Measurements from ENCODE around the gene DCAF8. TPM values are rescaled to one million over a fixed set of nuclear protein-coding genes. Genes with fewer than 3 reads are reported as not detected.

The DCAF8 gene
- total RNA-seq, 1 donor from 2014 or later: 107 TPM

DNA sequence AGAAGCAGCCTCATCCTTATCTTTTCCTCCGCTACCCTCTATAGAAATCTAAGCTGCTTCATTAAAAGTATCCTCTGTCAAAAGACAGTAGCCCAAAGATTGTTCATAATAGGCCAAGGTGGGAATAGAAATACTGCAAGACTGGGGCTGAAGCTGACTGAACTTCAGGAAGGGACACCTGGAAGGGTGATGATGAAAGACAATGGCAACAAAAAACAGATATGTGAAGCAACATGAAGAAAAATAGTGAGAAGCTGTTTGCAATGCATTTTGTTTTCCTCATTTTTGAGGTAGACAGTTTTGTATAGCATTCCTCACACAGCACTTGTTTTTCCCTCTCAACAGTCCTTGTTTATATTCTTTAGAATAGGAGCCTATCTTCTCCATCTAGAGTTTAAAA is 16.9 kb downstream of the DCAF8 start:
- no peaks in the 10 kb centered on the region for H3K9me3 Mint-ChIP-seq (ENCODE audit: unreplicated experiment)
- peaks cover 4% of the 10 kb centered on the region for H3K4me1 Mint-ChIP-seq (ENCODE audit: low read depth, unreplicated experiment)
- Histone ChIP-seq H4K20me1 (ENCODE audit: insufficient read depth, low read length) (peaks cover 60% of the 10 kb centered on the region), H3K9me3 (ENCODE audit: insufficient read depth, low read depth, low read length) (no peaks in the 10 kb centered on the region), H3K4me3 (ENCODE audit: insufficient read depth, low read depth, low read length) (no peak overlapping the region), H2AFZ (ENCODE audit: low read depth, low read length) (no peak overlapping the region), H3K9ac (ENCODE audit: low read length) (no peak overlapping the region), H3K79me2 (ENCODE audit: insufficient read depth, low read length) (peaks cover 75% of the 10 kb centered on the region), H3K27me3 (ENCODE audit: insufficient read depth, low read length) (no peaks in the 10 kb centered on the region), H3K4me2 (ENCODE audit: low read length) (no peak overlapping the region), H3K4me1 (ENCODE audit: insufficient read depth, low read length) (no peaks in the 10 kb centered on the region), H3K36me3 (ENCODE audit: insufficient read depth, low read length) (peaks cover 3% of the 10 kb centered on the region), H3K27ac (ENCODE audit: low read depth, low read length) (no peak overlapping the region)
- no peak overlapping the region for H3K4me3 Mint-ChIP-seq (ENCODE audit: unreplicated experiment)
- H3K27me3 Mint-ChIP-seq (ENCODE audit: low read depth, unreplicated experiment): no peaks in the 10 kb centered on the region
- FAIRE-seq (no peak), DNase-seq (ENCODE audit: low read depth) (no peak)
- TF ChIP-seq, protein P1, sequence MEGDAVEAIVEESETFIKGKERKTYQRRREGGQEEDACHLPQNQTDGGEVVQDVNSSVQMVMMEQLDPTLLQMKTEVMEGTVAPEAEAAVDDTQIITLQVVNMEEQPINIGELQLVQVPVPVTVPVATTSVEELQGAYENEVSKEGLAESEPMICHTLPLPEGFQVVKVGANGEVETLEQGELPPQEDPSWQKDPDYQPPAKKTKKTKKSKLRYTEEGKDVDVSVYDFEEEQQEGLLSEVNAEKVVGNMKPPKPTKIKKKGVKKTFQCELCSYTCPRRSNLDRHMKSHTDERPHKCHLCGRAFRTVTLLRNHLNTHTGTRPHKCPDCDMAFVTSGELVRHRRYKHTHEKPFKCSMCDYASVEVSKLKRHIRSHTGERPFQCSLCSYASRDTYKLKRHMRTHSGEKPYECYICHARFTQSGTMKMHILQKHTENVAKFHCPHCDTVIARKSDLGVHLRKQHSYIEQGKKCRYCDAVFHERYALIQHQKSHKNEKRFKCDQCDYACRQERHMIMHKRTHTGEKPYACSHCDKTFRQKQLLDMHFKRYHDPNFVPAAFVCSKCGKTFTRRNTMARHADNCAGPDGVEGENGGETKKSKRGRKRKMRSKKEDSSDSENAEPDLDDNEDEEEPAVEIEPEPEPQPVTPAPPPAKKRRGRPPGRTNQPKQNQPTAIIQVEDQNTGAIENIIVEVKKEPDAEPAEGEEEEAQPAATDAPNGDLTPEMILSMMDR (IDR thresholded peaks at IDR 0.05; ENCODE audit: insufficient read depth, low read depth, low read length): no peak
- no peak for TF ChIP-seq EZH2 (IDR thresholded peaks at IDR 0.05; ENCODE audit: insufficient read depth, low read length)
- H3K27ac Mint-ChIP-seq (ENCODE audit: unreplicated experiment): no peak overlapping the region
- H3K36me3 Mint-ChIP-seq (ENCODE audit: low read depth, unreplicated experiment): peaks cover 3% of the 10 kb centered on the region

DNA sequence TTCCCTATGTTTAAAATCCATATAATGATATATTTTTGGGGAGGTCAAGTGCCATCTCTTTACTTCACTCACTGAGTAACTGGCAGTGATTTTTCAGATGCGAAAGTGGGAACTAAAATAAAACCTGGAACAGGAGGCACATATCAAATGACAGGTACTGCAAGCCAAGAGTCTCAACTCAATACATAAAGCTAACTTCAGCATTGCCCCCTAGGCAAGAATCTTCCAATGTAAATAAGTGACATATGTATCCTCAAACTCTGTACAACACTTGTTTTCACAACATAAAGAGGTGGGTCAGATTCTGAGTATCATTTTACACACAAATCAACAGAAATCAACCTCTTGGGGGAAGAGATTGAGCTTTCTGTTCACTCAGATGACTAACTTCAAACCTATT is 18.1 kb downstream of the DCAF8 start:
- peaks cover 64% of the 10 kb centered on the region for H4K20me1 ChIP-seq (ENCODE audit: insufficient read depth, low read length)
- no peak overlapping the region for H3K4me2 ChIP-seq (ENCODE audit: low read length)
- TF ChIP-seq, protein P1 (IDR thresholded peaks at IDR 0.05; ENCODE audit: insufficient read depth, low read depth, low read length): no peak
- TF ChIP-seq EZH2 (IDR thresholded peaks at IDR 0.05; ENCODE audit: insufficient read depth, low read length): no peak
- peaks cover 4% of the 10 kb centered on the region for H3K4me1 Mint-ChIP-seq (ENCODE audit: low read depth, unreplicated experiment)
- no peak overlapping the region for H3K4me3 ChIP-seq (ENCODE audit: insufficient read depth, low read depth, low read length)
- no peak overlapping the region for H3K4me3 Mint-ChIP-seq (ENCODE audit: unreplicated experiment)
- no peak overlapping the region for H3K27ac ChIP-seq (ENCODE audit: low read depth, low read length)
- no peak overlapping the region for H3K27ac Mint-ChIP-seq (ENCODE audit: unreplicated experiment)
- no peaks in the 10 kb centered on the region for H3K27me3 ChIP-seq (ENCODE audit: insufficient read depth, low read length)
- H3K9me3 ChIP-seq (ENCODE audit: insufficient read depth, low read depth, low read length): no peaks in the 10 kb centered on the region
- no peaks in the 10 kb centered on the region for H3K4me1 ChIP-seq (ENCODE audit: insufficient read depth, low read length)
- FAIRE-seq (no peak), DNase-seq (ENCODE audit: low read depth) (no peak)
- no peaks in the 10 kb centered on the region for H3K9me3 Mint-ChIP-seq (ENCODE audit: unreplicated experiment)
- no peak overlapping the region for H3K9ac ChIP-seq (ENCODE audit: low read length)
- H3K79me2 ChIP-seq (ENCODE audit: insufficient read depth, low read length): peaks cover 69% of the 10 kb centered on the region
- peaks cover 7% of the 10 kb centered on the region for H3K36me3 ChIP-seq (ENCODE audit: insufficient read depth, low read length)
- peaks cover 11% of the 10 kb centered on the region for H3K36me3 Mint-ChIP-seq (ENCODE audit: low read depth, unreplicated experiment)
- H3K27me3 Mint-ChIP-seq (ENCODE audit: low read depth, unreplicated experiment): no peaks in the 10 kb centered on the region
- no peak overlapping the region for H2AFZ ChIP-seq (ENCODE audit: low read depth, low read length)

DNA sequence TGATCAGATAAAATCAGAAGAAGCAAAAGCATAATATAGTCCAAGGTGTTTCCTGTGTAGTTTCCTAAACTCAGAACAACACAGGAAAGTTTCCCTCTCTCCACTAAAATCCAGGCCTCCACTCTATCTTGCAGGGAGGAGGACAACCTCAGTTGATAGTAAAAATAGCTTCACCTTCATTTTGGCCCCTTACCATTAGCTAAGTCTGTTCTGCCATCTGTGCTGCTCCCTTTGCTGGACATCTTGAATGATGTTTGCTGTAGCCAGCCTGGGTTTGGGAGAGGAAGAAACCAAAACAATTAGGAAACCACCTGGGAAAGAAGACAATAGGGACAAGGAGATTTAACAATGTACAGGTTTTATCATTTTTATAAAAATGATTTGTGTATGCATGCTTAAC is 18.6 kb downstream of the DCAF8 start:
- H3K4me1 Mint-ChIP-seq (ENCODE audit: low read depth, unreplicated experiment): peaks cover 4% of the 10 kb centered on the region
- H3K36me3 Mint-ChIP-seq (ENCODE audit: low read depth, unreplicated experiment): peaks cover 11% of the 10 kb centered on the region
- H3K9me3 Mint-ChIP-seq (ENCODE audit: unreplicated experiment): no peaks in the 10 kb centered on the region
- peaks cover 63% of the 10 kb centered on the region for H4K20me1 ChIP-seq (ENCODE audit: insufficient read depth, low read length)
- DNase-seq (ENCODE audit: low read depth): no peak
- H3K4me3 ChIP-seq (ENCODE audit: insufficient read depth, low read depth, low read length): no peak overlapping the region
- no peak overlapping the region for H2AFZ ChIP-seq (ENCODE audit: low read depth, low read length)
- H3K27me3 Mint-ChIP-seq (ENCODE audit: low read depth, unreplicated experiment): no peaks in the 10 kb centered on the region
- H3K9me3 ChIP-seq (ENCODE audit: insufficient read depth, low read depth, low read length): no peaks in the 10 kb centered on the region
- H3K4me1 ChIP-seq (ENCODE audit: insufficient read depth, low read length): no peaks in the 10 kb centered on the region
- H3K9ac ChIP-seq (ENCODE audit: low read length): no peak overlapping the region
- H3K27ac ChIP-seq (ENCODE audit: low read depth, low read length): no peak overlapping the region
- H3K4me3 Mint-ChIP-seq (ENCODE audit: unreplicated experiment): no peak overlapping the region
- H3K27ac Mint-ChIP-seq (ENCODE audit: unreplicated experiment): no peak overlapping the region
- no peak overlapping the region for H3K4me2 ChIP-seq (ENCODE audit: low read length)
- peaks cover 68% of the 10 kb centered on the region for H3K79me2 ChIP-seq (ENCODE audit: insufficient read depth, low read length)
- TF ChIP-seq, protein P1 (IDR thresholded peaks at IDR 0.05; ENCODE audit: insufficient read depth, low read depth, low read length): no peak
- TF ChIP-seq EZH2 (IDR thresholded peaks at IDR 0.05; ENCODE audit: insufficient read depth, low read length): no peak
- FAIRE-seq: no peak
- H3K36me3 ChIP-seq (ENCODE audit: insufficient read depth, low read length): peaks cover 9% of the 10 kb centered on the region
- H3K27me3 ChIP-seq (ENCODE audit: insufficient read depth, low read length): no peaks in the 10 kb centered on the region

Data from astrocyte (in vitro differentiated cells and primary cell).